Activated B cell treated with CpG ODN at 0.5 μM for 24 hours (primary cell): Measurements from ENCODE around the gene TRIM33. TPM values are rescaled to one million over a fixed set of nuclear protein-coding genes. Genes with fewer than 3 reads are reported as not detected.
A peak's percentile ranks its signal among the peaks of the same experiment; 100 is the strongest.

Experiments used
- ATAC-seq: fragments of 200-7000 bp; cut with Tn5 transposase; one replicate; pipeline ENCODE4 v1.10.0; 2021; ENCODE audit warnings: low read depth, mild to moderate bottlenecking, moderate library complexity
- CTCF ChIA-PET: fragments of 350-600 bp; sonication (Branson Sonifier 250); formaldehyde crosslinking; loops from one replicate; lab custom pipeline; 2021; ENCODE audit warnings: antibody characterized with exemption; lab: Charles Lee
- POLR2A ChIA-PET: fragments of 350-600 bp; sonication (Branson Sonifier 250); formaldehyde crosslinking; loops from one replicate; lab custom pipeline; 2021; ENCODE audit warnings: antibody characterized with exemption; lab: Charles Lee
- DNase-seq: peaks from one replicate; pipeline ENCODE4 v3.0.0; 2022
- H3K27ac Mint-ChIP-seq: one replicate; pipeline ENCODE4 v1.8.0; 2020; ENCODE audit warnings: mixed read lengths
- H3K27me3 Mint-ChIP-seq: one replicate; pipeline ENCODE4 v1.8.0; 2021; ENCODE audit warnings: mixed read lengths
- H3K36me3 Mint-ChIP-seq: one replicate; pipeline ENCODE4 v1.8.0; 2021; ENCODE audit warnings: low read depth, mixed read lengths
- H3K4me1 Mint-ChIP-seq: one replicate; pipeline ENCODE4 v1.8.0; 2021; ENCODE audit warnings: mixed read lengths
- H3K4me3 Mint-ChIP-seq: one replicate; pipeline ENCODE4 v1.8.0; 2020; ENCODE audit warnings: mild to moderate bottlenecking, mixed read lengths
- H3K9me3 Mint-ChIP-seq: one replicate; pipeline ENCODE4 v1.8.0; 2020; ENCODE audit warnings: mixed read lengths
- intact Hi-C: fragments of 100-400 bp; cut with micrococcal nuclease; formaldehyde crosslinking; loops from one replicate; pipeline ENCODE4 v1.15.1; 2024
- total RNA-seq: library from RNA; stranded (reverse); gene quantifications from 2 replicates; pipeline ENCODE4 v1.2.3, GENCODE V29; 2022
- TF ChIP-seq, protein P1 (sequence below): fragments of 200-600 bp; IDR thresholded peaks from one replicate; pipeline ENCODE4 v1.8.0; 2022; ENCODE audit warnings: antibody characterized with exemption, mild to moderate bottlenecking

Gene TRIM33
- total RNA-seq, 1 donor from 2014 or later = 41.2 TPM

DNA sequence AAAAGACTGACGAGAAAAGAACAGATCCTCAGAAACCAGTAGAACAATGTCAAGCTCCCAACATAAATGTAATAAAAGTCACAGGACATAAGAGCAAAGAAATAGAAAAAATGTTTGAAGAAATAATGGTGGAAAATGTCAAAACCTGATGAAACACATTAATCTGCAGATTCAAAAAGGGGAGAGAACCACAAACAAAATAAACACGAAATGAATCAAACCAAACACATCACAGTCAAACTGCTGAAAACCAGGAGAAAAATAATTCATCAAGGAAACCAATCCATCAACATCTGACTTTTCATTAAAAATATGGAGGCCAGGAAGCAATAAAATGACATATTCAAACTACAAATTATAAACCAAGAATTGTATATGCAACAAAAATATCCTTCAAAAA, 31.9 kb downstream of the TRIM33 start:
- TF ChIP-seq, protein P1, sequence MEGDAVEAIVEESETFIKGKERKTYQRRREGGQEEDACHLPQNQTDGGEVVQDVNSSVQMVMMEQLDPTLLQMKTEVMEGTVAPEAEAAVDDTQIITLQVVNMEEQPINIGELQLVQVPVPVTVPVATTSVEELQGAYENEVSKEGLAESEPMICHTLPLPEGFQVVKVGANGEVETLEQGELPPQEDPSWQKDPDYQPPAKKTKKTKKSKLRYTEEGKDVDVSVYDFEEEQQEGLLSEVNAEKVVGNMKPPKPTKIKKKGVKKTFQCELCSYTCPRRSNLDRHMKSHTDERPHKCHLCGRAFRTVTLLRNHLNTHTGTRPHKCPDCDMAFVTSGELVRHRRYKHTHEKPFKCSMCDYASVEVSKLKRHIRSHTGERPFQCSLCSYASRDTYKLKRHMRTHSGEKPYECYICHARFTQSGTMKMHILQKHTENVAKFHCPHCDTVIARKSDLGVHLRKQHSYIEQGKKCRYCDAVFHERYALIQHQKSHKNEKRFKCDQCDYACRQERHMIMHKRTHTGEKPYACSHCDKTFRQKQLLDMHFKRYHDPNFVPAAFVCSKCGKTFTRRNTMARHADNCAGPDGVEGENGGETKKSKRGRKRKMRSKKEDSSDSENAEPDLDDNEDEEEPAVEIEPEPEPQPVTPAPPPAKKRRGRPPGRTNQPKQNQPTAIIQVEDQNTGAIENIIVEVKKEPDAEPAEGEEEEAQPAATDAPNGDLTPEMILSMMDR = no peak
- Mint-ChIP-seq H3K27me3 (no peaks in the 10 kb centered on the region), H3K36me3 (peaks cover 11% of the 10 kb centered on the region), H3K9me3 (peaks cover 7% of the 10 kb centered on the region), H3K4me3 (no peak overlapping the region), H3K4me1 (peaks cover 64% of the 10 kb centered on the region), H3K27ac (peak overlapping the region; percentile 39)
- DNase-seq (no peak), ATAC-seq (no peak)
- ChIA-PET POLR2A (no interaction called here), CTCF (no interaction called here)
- intact Hi-C loops = loop anchor here (5.0 kb wide), 1 partner anchor 37 kb away; no protein-coding TSS in a partner anchor

DNA sequence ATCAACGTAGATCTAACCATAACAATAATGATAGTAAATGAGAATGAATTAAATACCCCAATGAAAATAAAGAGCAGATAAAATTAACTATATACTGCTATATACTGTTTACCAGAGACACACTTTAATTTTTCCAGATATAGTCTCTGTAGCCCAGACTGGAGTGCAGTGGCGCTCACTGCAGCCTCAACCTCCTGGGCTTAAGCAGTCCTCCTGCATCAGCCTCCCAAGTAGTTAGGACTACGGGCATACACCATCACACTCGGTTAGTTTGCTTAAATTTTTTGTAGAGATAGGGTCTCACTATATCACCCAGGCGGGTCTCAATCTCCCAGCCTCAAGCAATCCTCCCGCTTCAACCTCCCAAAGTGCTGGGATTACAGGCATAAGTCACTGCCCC, 37.2 kb downstream of the TRIM33 start:
- Mint-ChIP-seq H3K36me3 (peaks cover 14% of the 10 kb centered on the region), H3K9me3 (peaks cover 3% of the 10 kb centered on the region), H3K4me3 (no peak overlapping the region), H3K27me3 (no peaks in the 10 kb centered on the region), H3K27ac (no peak overlapping the region), H3K4me1 (peaks cover 51% of the 10 kb centered on the region)
- ChIA-PET CTCF (no interaction called here), POLR2A (no interaction called here)
- DNase-seq (no peak), ATAC-seq (no peak)
- intact Hi-C loops = no loop called here
- TF ChIP-seq, protein P1 = no peak

DNA sequence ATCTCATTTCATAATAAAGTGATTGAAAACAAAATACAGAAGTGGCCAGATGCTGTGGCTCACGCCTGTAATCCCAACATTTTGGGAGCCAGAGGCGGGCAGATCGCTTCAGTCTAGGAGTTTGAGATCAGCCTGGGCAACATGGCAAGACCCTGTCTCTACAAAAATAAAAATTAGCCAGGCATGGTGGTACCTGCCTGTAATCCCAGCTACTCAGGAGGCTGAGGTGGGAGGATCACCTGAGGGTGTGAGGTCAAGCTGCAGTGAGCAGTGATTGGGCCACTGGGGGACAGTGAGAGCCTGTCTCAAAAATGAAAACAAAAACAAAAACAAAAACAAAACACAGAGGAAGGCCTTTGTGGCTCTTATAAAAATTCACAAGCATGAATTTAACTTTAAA, 38.6 kb downstream of the TRIM33 start:
- no peak overlapping the region for H3K27ac Mint-ChIP-seq
- H3K9me3 Mint-ChIP-seq = peaks cover 3% of the 10 kb centered on the region
- H3K4me1 Mint-ChIP-seq = peaks cover 58% of the 10 kb centered on the region
- H3K36me3 Mint-ChIP-seq = peaks cover 16% of the 10 kb centered on the region
- ATAC-seq (no peak), DNase-seq (no peak)
- POLR2A ChIA-PET = no interaction called here
- CTCF ChIA-PET = no interaction called here
- intact Hi-C loops = no loop called here
- H3K4me3 Mint-ChIP-seq = no peak overlapping the region
- H3K27me3 Mint-ChIP-seq = no peaks in the 10 kb centered on the region
- TF ChIP-seq, protein P1 = no peak

DNA sequence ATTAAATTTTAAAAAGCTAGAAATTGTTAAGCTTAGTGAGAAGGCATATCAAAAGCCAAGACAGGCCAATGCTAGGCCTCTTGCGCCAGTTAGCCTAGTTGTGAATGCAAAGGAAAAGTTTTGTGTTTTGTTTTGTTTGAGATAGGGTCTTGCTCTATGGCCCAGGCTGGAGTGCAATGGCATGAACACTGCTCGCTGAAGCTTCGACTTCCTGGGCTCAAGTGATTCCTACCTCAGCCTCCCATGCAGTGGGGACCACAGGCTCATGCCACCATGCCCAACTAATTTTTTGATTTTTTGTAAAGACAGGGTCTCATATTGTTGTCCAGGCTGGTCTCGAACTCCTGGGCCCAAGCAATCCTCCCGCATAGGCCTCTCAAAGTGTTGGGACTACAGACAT, 40.3 kb downstream of the TRIM33 start:
- TF ChIP-seq, protein P1 = no peak
- no peaks in the 10 kb centered on the region for H3K27me3 Mint-ChIP-seq
- intact Hi-C loops = no loop called here
- H3K4me1 Mint-ChIP-seq = peaks cover 51% of the 10 kb centered on the region
- no peak overlapping the region for H3K4me3 Mint-ChIP-seq
- DNase-seq (no peak), ATAC-seq (no peak)
- H3K36me3 Mint-ChIP-seq = peaks cover 16% of the 10 kb centered on the region
- H3K9me3 Mint-ChIP-seq = peaks cover 3% of the 10 kb centered on the region
- no peak overlapping the region for H3K27ac Mint-ChIP-seq
- POLR2A ChIA-PET = no interaction called here
- CTCF ChIA-PET = no interaction called here

DNA sequence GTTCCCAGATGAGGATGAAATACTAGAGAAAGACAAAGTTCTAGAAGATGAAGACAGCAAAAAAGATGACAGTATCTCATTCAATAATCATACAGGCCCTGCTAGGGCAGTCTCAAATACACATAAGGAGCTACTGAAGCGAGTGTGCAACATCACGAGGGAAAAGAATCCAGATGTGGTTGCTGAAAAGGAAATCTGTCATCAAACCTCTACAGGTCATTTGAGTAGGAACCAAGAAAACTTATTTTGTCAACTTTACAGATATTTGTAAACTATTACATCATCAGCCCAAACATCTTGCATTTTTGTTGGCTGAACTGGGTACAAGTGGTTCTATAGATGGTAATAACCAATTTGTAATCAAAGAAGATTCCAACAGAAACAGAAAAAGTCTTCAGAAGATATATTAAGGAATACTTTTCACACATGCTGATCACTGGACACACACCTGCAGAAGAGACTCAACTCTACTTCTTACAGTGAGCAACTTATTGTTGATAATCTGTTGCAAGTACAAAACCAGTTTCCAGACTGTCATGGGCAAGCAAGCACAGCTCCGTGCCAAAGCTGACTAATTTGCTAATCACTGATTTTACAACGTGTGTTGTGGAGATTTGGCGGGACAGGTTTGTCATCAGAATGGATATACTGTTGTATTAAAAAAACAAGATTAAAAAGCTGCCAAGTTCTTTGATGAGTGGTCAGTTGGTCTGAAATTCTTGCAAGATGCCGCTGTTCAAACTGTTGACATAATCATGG, 42.1 kb downstream of the TRIM33 start:
- Mint-ChIP-seq H3K27ac (no peak overlapping the region), H3K4me1 (peaks cover 48% of the 10 kb centered on the region), H3K36me3 (peaks cover 20% of the 10 kb centered on the region), H3K9me3 (peaks cover 3% of the 10 kb centered on the region), H3K4me3 (no peak overlapping the region), H3K27me3 (no peaks in the 10 kb centered on the region)
- ChIA-PET POLR2A (no interaction called here), CTCF (no interaction called here)
- TF ChIP-seq, protein P1 = no peak
- DNase-seq = no peak
- ATAC-seq = no peak
- intact Hi-C loops = no loop called here
